K562 (cell line): ENCODE results near the gene CCNB1IP1. TPM values are rescaled to one million over a fixed set of nuclear protein-coding genes. Genes with fewer than 3 reads are reported as not detected.

Source experiments
- ATAC-seq: fragments of 200-7000 bp; cut with Tn5 transposase; 3 replicates; pipeline ENCODE4 v1.9.1; 2020; ENCODE audit warnings: moderate library complexity
- Bru-seq: library from RNA; stranded (reverse); fragments of 400-500 nt; gene quantifications from one replicate; lab custom pipeline; 2021; lab: Mats Ljungman, UMichigan
- BruChase-seq, 2 experiments: library from RNA; stranded (reverse); fragments of 400-500 nt; gene quantifications; one replicate each; lab custom pipeline; 2021; lab: Mats Ljungman, UMichigan
- BruUV-seq: library from RNA; stranded (reverse); fragments of 400-500 nt; replicated peaks from 2 replicates; lab custom pipeline; 2021; lab: Mats Ljungman, UMichigan
- CTCF ChIA-PET: fragments of 300-600 bp; formaldehyde crosslinking; extraction: SDS; loops from one replicate; lab custom pipeline; 2021; ENCODE audit warnings: low intra/inter-chr PET ratio; lab: Yijun Ruan, JAX
- POLR2A ChIA-PET: fragments of 300-600, 350-650 bp; sonication (Branson Sonifier 250); formaldehyde crosslinking; extraction: SDS; loops from one replicate; lab custom pipeline; 2021; ENCODE audit warnings: antibody characterized with exemption, inconsistent platforms; lab: Yijun Ruan, JAX
- DNase-seq, 4 experiments: peaks; one replicate each; pipeline versions ENCODE4 v3.0.0 to v3.0.0-alpha.2; 2011 to 2018; ENCODE audit warnings: low spot score in 3 of 4, mixed read lengths in 3 of 4; ENCODE audit errors: extremely low read depth in 1 of 4
- FAIRE-seq: peaks from 2 replicates; lab custom pipeline; 2011; peaks lifted over from hg19 to GRCh38; lab: Jason Lieb, UNC
- H2AFZ ChIP-seq: 2 replicates; pipeline ENCODE4 v1.6.0; 2011; ENCODE audit warnings: low read depth, low read length, control low read depth, inconsistent platforms
- H3K27ac ChIP-seq: fragments of 200-600 bp; 3 replicates; pipeline ENCODE4 v1.8.0; 2011; ENCODE audit warnings: low read depth, mild to moderate bottlenecking, control low read depth, inconsistent platforms, low read length, moderate library complexity, mixed read lengths; ENCODE audit errors: extremely low read depth
- H3K27me3 ChIP-seq, 2 experiments: fragments of 300-600 bp in 1 of 2; 2 replicates in 1 of 2; 3 replicates in 1 of 2; pipeline versions ENCODE4 v1.6.0 to v1.8.0; 2011; ENCODE audit warnings: inconsistent platforms in 2 of 2, low read length in 2 of 2, mild to moderate bottlenecking in 1 of 2, mixed read lengths in 1 of 2, moderate library complexity in 1 of 2; ENCODE audit not compliant: control insufficient read depth in 2 of 2, insufficient read depth in 2 of 2
- H3K36me3 ChIP-seq: fragments of 300-600 bp; 3 replicates; pipeline ENCODE4 v1.8.0; 2011; ENCODE audit warnings: mild to moderate bottlenecking, low read length, inconsistent platforms; ENCODE audit not compliant: control insufficient read depth, insufficient read depth
- H3K4me1 ChIP-seq, 2 experiments: fragments of 200-600 bp in 1 of 2; replicated peaks in 1 of 2; 2 replicates in 1 of 2; 3 replicates in 1 of 2; pipeline versions ENCODE4 v1.5.1 to v1.8.0; 2011; ENCODE audit warnings: inconsistent platforms in 2 of 2, low read length in 2 of 2, mild to moderate bottlenecking in 1 of 2, mixed read lengths in 1 of 2, moderate library complexity in 1 of 2; ENCODE audit not compliant: control insufficient read depth in 2 of 2, insufficient read depth in 2 of 2
- H3K4me2 ChIP-seq: 2 replicates; pipeline ENCODE4 v1.6.1; 2011; ENCODE audit warnings: low read length, control low read depth, inconsistent platforms, mixed read lengths; ENCODE audit not compliant: insufficient read depth
- H3K4me3 ChIP-seq: fragments of 200-600 bp; sonication (generic), shearing (Covaris generic); 2 replicates; pipeline ENCODE4 v1.5.1; 2016; ENCODE audit warnings: control low read depth, inconsistent platforms
- H3K79me2 ChIP-seq: fragments of 200-600 bp; 3 replicates; pipeline ENCODE4 v1.8.0; 2011; ENCODE audit warnings: low read length, inconsistent platforms; ENCODE audit not compliant: control insufficient read depth, insufficient read depth
- H3K9ac ChIP-seq, 2 experiments: 2 replicates each; pipeline versions ENCODE4 v1.6.0 to v1.6.1; 2011; ENCODE audit warnings: low read depth in 2 of 2, low read length in 2 of 2, control low read depth in 1 of 2, inconsistent platforms in 1 of 2, mild to moderate bottlenecking in 1 of 2, mixed read lengths in 1 of 2; ENCODE audit not compliant: insufficient read depth in 1 of 2
- H3K9me1 ChIP-seq: one replicate; pipeline ENCODE4 v1.6.0; 2011; ENCODE audit warnings: inconsistent platforms, mild to moderate bottlenecking, low read length, moderate library complexity; ENCODE audit not compliant: control insufficient read depth, insufficient read depth
- H3K9me3 ChIP-seq: replicated peaks from 2 replicates; pipeline ENCODE4 v1.5.1; 2011; ENCODE audit warnings: low read depth, low read length, inconsistent platforms; ENCODE audit not compliant: control insufficient read depth, insufficient read depth
- H4K20me1 ChIP-seq: replicated peaks from 2 replicates; pipeline ENCODE4 v1.6.1; 2011; ENCODE audit warnings: low read length, inconsistent platforms, mixed read lengths; ENCODE audit not compliant: control insufficient read depth, insufficient read depth
- BRF2 ChIP-seq: IDR thresholded peaks from 3 replicates; pipeline ENCODE4 v1.6.1; 2011; ENCODE audit warnings: borderline replicate concordance, mild to moderate bottlenecking; ENCODE audit not compliant: insufficient read length, insufficient read depth
- COPS2 ChIP-seq: fragments of 450-650 bp; conservative IDR thresholded peaks from 2 replicates; pipeline ENCODE4 v1.6.1; 2016; ENCODE audit warnings: mild to moderate bottlenecking, moderate library complexity
- DEAF1 ChIP-seq: fragments of 450-650 bp; formaldehyde crosslinking; IDR thresholded peaks from 2 replicates; pipeline ENCODE4 v1.4.0; 2020; ENCODE audit warnings: mild to moderate bottlenecking, moderate library complexity
- EHMT2 ChIP-seq: fragments of 450-650 bp; IDR thresholded peaks from 2 replicates; pipeline ENCODE4 v1.6.1; 2018; ENCODE audit warnings: antibody characterized with exemption
- HCFC1 ChIP-seq: IDR thresholded peaks from 2 replicates; pipeline ENCODE4 v1.6.1; 2012; ENCODE audit warnings: low read depth, low read length, improper control_type of control experiment
- MAX ChIP-seq: sonication (generic); formaldehyde crosslinking; IDR thresholded peaks from 2 replicates; pipeline ENCODE4 v1.9.0; 2022; ENCODE audit warnings: mild to moderate bottlenecking, missing genetic modification reagents
- MED1 ChIP-seq: sonication (generic); formaldehyde crosslinking; IDR thresholded peaks from 2 replicates; pipeline ENCODE4 v1.8.1; 2023; ENCODE audit warnings: missing genetic modification reagents, borderline replicate concordance
- SAFB2 ChIP-seq: fragments of 200-400 bp; formaldehyde crosslinking; IDR thresholded peaks from 2 replicates; pipeline ENCODE4 v1.6.1; 2018; ENCODE audit warnings: borderline replicate concordance, low read length, low read depth, moderate library complexity; ENCODE audit not compliant: severe bottlenecking
- TGIF2 ChIP-seq: sonication (generic); formaldehyde crosslinking; IDR thresholded peaks from 2 replicates; pipeline ENCODE4 v1.8.1; 2022; ENCODE audit warnings: mild to moderate bottlenecking, missing genetic modification reagents, moderate library complexity
- ZNF384 ChIP-seq: IDR thresholded peaks from 2 replicates; pipeline ENCODE4 v1.6.1; 2012; ENCODE audit warnings: low read depth, low read length, improper control_type of control experiment
- ZNF511 ChIP-seq: sonication (generic); formaldehyde crosslinking; IDR thresholded peaks from 2 replicates; pipeline ENCODE4 v1.8.0; 2022; ENCODE audit warnings: mild to moderate bottlenecking, missing genetic modification reagents
- WGBS: fragments of 100-300 bp; shearing (Covaris generic); methylation state at CpG from one replicate; pipeline ENCODE4 v1.1.6; 2016; ENCODE audit warnings: low coverage, mixed read lengths; ENCODE audit not compliant: insufficient coverage; ENCODE audit errors: missing lambda C conversion rate; 5-methylcytosine and 5-hydroxymethylcytosine counted together
- in situ Hi-C: fragments of 300-500 bp; cut with MboI; formaldehyde crosslinking; loops from 4 replicates; pipeline ENCODE4 v1.15.0; 2018; ENCODE audit warnings: inconsistent platforms, mixed read lengths
- intact Hi-C: fragments of 100-400 bp; cut with micrococcal nuclease; formaldehyde crosslinking; loops from 2 replicates; pipeline ENCODE4 v1.14.2; 2022
- long read RNA-seq, 3 experiments: library from polyadenylated mRNA in 2 of 3; library from RNA in 1 of 3; unstranded in 2 of 3; stranded (forward) in 1 of 3; transcript quantifications; one replicate each; pipeline ENCODE4 v2.0.0, GENCODE V29; 2019 to 2022
- polyA minus RNA-seq, 3 experiments: library from RNA; depleted of rRNA, polyadenylated mRNA; stranded (reverse); fragments of >200 nt; gene quantifications; 2 replicates each; pipeline ENCODE4 v1.2.3, GENCODE V29; 2011
- polyA plus RNA-seq, 8 experiments: library from polyadenylated mRNA; depleted of rRNA in 4 of 8; stranded (reverse) in 5 of 8; unstranded in 3 of 8; fragments of >200 nt; fragmentation: Nextera tagmentation in 2 of 8; fragmentation: Illumina TruSeq in 1 of 8; extraction: Ambion mirVana in 2 of 8; extraction: Trizol in 1 of 8; gene quantifications; 2 replicates each; pipeline versions ENCODE4 v1.2.1 to v1.2.3, GENCODE V29; 2011 to 2014; ENCODE audit warnings: inconsistent platforms in 1 of 8, missing spikeins in 1 of 8
- total RNA-seq, 7 experiments: library from RNA; depleted of rRNA in 6 of 7; stranded (reverse); fragments of >200 nt in 6 of 7; fragmentation: Illumina TruSeq in 2 of 7; extraction: Trizol in 2 of 7; gene quantifications; 2 replicates each; pipeline versions ENCODE4 v1.2.1 to v1.2.3, GENCODE V29; 2011 to 2021; ENCODE audit warnings: low replicate concordance in 1 of 7

Gene CCNB1IP1
- total RNA-seq (2011; cell fraction: chromatin; rRNA removed; ENCODE audit: low replicate concordance), result 95.2 and 176 TPM in 2 replicates
- 63.4 and 71.2 TPM in 2 replicates for total RNA-seq (2011; cell fraction: nucleolus; rRNA removed)
- total RNA-seq (2011; cell fraction: nucleoplasm; rRNA removed), result 120 and 156 TPM in 2 replicates
- total RNA-seq (2014; rRNA removed), result 60.9 and 68.3 TPM in 2 replicates
- 107 and 126 TPM in 2 replicates for total RNA-seq (2014; rRNA removed; fragmentation: Illumina TruSeq; extraction: Trizol)
- total RNA-seq (2015; rRNA removed; fragmentation: Illumina TruSeq; extraction: Trizol), result 68.4 and 77.4 TPM in 2 replicates
- 49.8 and 51.8 TPM in 2 replicates for total RNA-seq (2021)
- polyA plus RNA-seq (2011; rRNA removed), result 152 and 175 TPM in 2 replicates
- polyA plus RNA-seq (2011; cell fraction: cytosol; rRNA removed), result 60.0 and 163 TPM in 2 replicates
- 90.2 and 97.9 TPM in 2 replicates for polyA plus RNA-seq (2011; cell fraction: nucleus; rRNA removed)
- 39.0 and 113 TPM in 2 replicates for polyA plus RNA-seq (2012)
- 87.6 and 95.2 TPM in 2 replicates for polyA plus RNA-seq (2014; fragmentation: Illumina TruSeq; extraction: Trizol)
- 10 to 100 TPM; 80.7 to 81.0 TPM for polyA plus RNA-seq (2014; fragmentation: Nextera tagmentation; extraction: Ambion mirVana)
- polyA plus RNA-seq (2014; rRNA removed), result 89.1 and 93.4 TPM in 2 replicates
- 97.4 and 132 TPM in 2 replicates for polyA minus RNA-seq (2011; rRNA and poly(A)+ RNA removed)
- 35.6 and 41.5 TPM in 2 replicates for polyA minus RNA-seq (2011; cell fraction: cytosol; rRNA and poly(A)+ RNA removed)
- 49.9 and 73.2 TPM in 2 replicates for polyA minus RNA-seq (2011; cell fraction: nucleus; rRNA and poly(A)+ RNA removed)
- percentile 96 among the genes with signal in this experiment for Bru-seq, nascent RNA
- BruChase-seq, experiment 1, labeled RNA remaining after a 2-hour chase, result percentile 93 among the genes with signal in this experiment
- percentile 91 among the genes with signal in this experiment for BruChase-seq, experiment 2, labeled RNA remaining after a 6-hour chase
- long read RNA-seq, experiment 1, transcript CCNB1IP1-202 (7 exons, 1,479 nt), result major isoform, 26 of 141 reads
- long read RNA-seq, experiment 1, partial matches to known transcripts, result 84 of 141 reads
- long read RNA-seq, experiment 1, other reads (novel, unspliced or antisense), result 26 of 141 reads
- long read RNA-seq, experiment 2, transcript CCNB1IP1-202 (7 exons, 1,479 nt), result major isoform, 13 of 95 reads
- long read RNA-seq, experiment 2, partial matches to known transcripts, result 57 of 95 reads
- long read RNA-seq, experiment 2, other reads (novel, unspliced or antisense), result 22 of 95 reads
- long read RNA-seq, experiment 3, transcript CCNB1IP1-202 (7 exons, 1,479 nt), result major isoform, 11 of 28 reads
- long read RNA-seq, experiment 3, transcript CCNB1IP1-201 (6 exons, 1,305 nt), result minor isoform, 7 of 28 reads
- long read RNA-seq, experiment 3, partial matches to known transcripts, result 5 of 28 reads
- long read RNA-seq, experiment 3, other reads (novel, unspliced or antisense), result 4 of 28 reads

- H3K79me2 ChIP-seq, result peaks cover 54% of the 10 kb centered on the region
- peak; percentile 70 to 91 (median 82) for DNase-seq
- peak within 1 kb of the TSS; percentile 87 for H3K4me3 ChIP-seq
- WGBS, result under 1% methylated on average over 15 of the region's 19 CpGs
- BruUV-seq, result TSS peak; percentile 84
- H3K27me3 ChIP-seq, result no peaks in the 10 kb centered on the region
- H3K9me1 ChIP-seq, result no peaks in the 10 kb centered on the region
- H3K9me3 ChIP-seq, result no peaks in the 10 kb centered on the region
- ChIA-PET CTCF (interaction anchor here (1.3 kb wide), 1 partner anchor 10 kb away, joined by 4 read pairs; no protein-coding TSS in a partner anchor), POLR2A (interaction anchor here (0.6 to 1.4 kb wide), 5 partner anchors 8 to 372 kb away, joined by 3 to 5 read pairs (median 3); partner anchors contain the start of genes PARP2 and PIP4P1)
- peak within 1 kb of the TSS; percentile 97 for H3K4me2 ChIP-seq
- H3K27ac ChIP-seq, result peak within 1 kb of the TSS; percentile 90
- FAIRE-seq, result peak; percentile 98
- in situ Hi-C loops, result no loop called here
- intact Hi-C loops, result loop anchor here (1.0 to 10.0 kb wide), 2 partner anchors 128 to 482 kb away; partner anchors contain the start of gene PIP4P1
- peak; percentile 91 for ATAC-seq
- peak within 1 kb of the TSS; percentile 85 to 96 for H3K9ac ChIP-seq
- H3K36me3 ChIP-seq, result peaks cover 27% of the 10 kb centered on the region
- H3K4me1 ChIP-seq, result peaks cover 0 to 11% of the 10 kb centered on the region in 2 experiments; a peak in 2 of 5 replicates
- peak within 1 kb of the TSS; percentile 71 for H2AFZ ChIP-seq
- H4K20me1 ChIP-seq, result no peaks in the 10 kb centered on the region; the same call in 1 of the 2 replicates
- TF ChIP-seq SAFB2 (no peak), TGIF2 (CRISPR knock-in tag) (no peak), EHMT2 (no peak), HCFC1 (no peak), ZNF511 (CRISPR knock-in tag) (no peak; the same call in 1 of the 2 replicates), MAX (CRISPR knock-in tag) (peak; percentile 67), DEAF1 (CRISPR knock-in tag) (no peak), ZNF384 (no peak), MED1 (CRISPR knock-in tag) (no peak), COPS2 (no peak), BRF2 (no peak)
These were observed at the start of gene CCNB1IP1 for GRCh38 chr14:20332788-20333493. Gene CCNB1IP1 (minus strand): TSS chr14:20333279. CDS start chr14:20316523, 16,756 bp downstream.
